Activated naive CD8-positive, alpha-beta T cell treated with anti-CD3 and anti-CD28 coated beads, Interleukin-2, amount 10 ng/mL, durations not matched to agents 7 days and 5 days (primary cell): ENCODE results near the gene CTXN2. TPM values are rescaled to one million over a fixed set of nuclear protein-coding genes. Genes with fewer than 3 reads are reported as not detected.

Experiments used
- ATAC-seq: fragments of 150-1000 bp; cut with Tn5 transposase; one replicate; pipeline ENCODE4 v1.10.0; 2021; ENCODE audit warnings: low read depth, moderate library complexity
- POLR2A ChIA-PET: fragments of 350-600 bp; sonication (Branson Sonifier 250); formaldehyde crosslinking; loops from one replicate; lab custom pipeline; 2021; ENCODE audit warnings: antibody characterized with exemption; lab: Charles Lee
- DNase-seq: peaks from one replicate; pipeline ENCODE4 v3.0.0; 2021
- H3K27ac Mint-ChIP-seq: one replicate; pipeline ENCODE4 v1.8.0; 2022; ENCODE audit warnings: mild to moderate bottlenecking, mixed read lengths
- H3K27me3 Mint-ChIP-seq: one replicate; pipeline ENCODE4 v1.8.0; 2022; ENCODE audit warnings: mild to moderate bottlenecking, moderate library complexity, mixed read lengths
- H3K36me3 Mint-ChIP-seq: one replicate; pipeline ENCODE4 v1.8.0; 2021; ENCODE audit warnings: mild to moderate bottlenecking, mixed read lengths
- H3K4me1 Mint-ChIP-seq: one replicate; pipeline ENCODE4 v1.8.0; 2021; ENCODE audit warnings: mixed read lengths
- H3K4me3 Mint-ChIP-seq: one replicate; pipeline ENCODE4 v1.8.0; 2022; ENCODE audit warnings: mild to moderate bottlenecking, moderate library complexity, mixed read lengths
- H3K9me3 Mint-ChIP-seq: one replicate; pipeline ENCODE4 v1.8.0; 2021; ENCODE audit warnings: mixed read lengths
- total RNA-seq, 2 experiments: library from RNA; stranded (reverse); gene quantifications; one replicate each; pipeline ENCODE4 v1.2.3, GENCODE V29; 2021

The CTXN2 gene
- total RNA-seq = not detected

DNA sequence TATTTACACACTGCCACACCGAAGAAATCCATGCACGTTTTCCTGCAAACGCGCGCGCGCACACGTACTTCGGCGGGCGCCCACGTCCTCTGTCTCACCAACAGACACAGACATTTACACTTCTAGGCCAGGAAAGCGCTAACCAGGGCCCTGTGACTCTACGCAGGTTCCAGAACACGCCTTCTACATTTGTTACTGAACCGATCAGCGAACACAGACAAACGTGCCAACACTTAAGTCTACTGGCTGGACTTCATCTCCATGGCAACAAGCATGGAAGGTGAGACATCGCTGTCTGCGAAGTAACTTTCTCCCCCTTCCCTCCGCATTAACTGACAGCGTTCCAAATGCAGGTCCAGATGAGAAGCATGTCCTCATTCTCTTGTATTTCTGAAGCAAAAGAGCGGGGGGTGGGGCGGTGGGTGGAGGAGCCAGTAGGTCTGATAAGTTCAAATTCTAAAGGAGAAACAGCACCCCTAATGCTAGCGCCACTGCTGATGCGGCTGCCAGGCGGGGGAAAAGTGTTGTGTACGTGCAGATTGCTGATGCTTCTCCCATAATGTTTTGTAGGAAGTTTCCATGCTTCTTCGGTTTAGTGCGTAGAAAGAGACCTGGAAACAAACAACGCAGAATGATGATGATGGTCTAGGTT, at the start of gene CTXN2:
Gene CTXN2, plus strand, starts transcription at position 92 of the 652 bp plus-strand sequence. CDS start 9,636 bp downstream, outside the sequence.
- Mint-ChIP-seq H3K27ac (no peak within 1 kb of the TSS), H3K4me1 (peaks cover 5% of the 10 kb centered on the region), H3K4me3 (no peak within 1 kb of the TSS), H3K9me3 (no peaks in the 10 kb centered on the region), H3K27me3 (peaks cover 31% of the 10 kb centered on the region), H3K36me3 (no peaks in the 10 kb centered on the region)
- ATAC-seq (no peak), DNase-seq (no peak)
- POLR2A ChIA-PET = no interaction called here

DNA sequence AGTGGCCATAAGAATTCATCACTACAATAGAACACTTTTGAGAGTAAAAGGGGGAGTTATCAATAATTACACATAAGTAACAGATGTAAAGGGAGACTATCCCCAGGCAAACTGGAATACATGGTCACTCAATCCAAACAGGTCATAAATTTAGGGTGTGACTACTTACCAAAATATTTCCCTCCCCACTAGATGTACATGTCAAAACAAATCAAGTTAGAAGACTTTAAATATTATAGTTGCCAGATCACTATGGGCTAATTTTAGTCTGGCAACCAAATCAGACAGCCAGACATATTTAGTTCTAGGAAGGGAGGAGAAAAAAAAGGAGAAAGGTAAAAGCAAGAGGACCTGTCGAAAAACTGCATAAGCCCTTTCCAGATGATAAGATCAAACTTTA, 47.6 kb upstream of the CTXN2 start:
- peaks cover 20% of the 10 kb centered on the region for H3K36me3 Mint-ChIP-seq
- POLR2A ChIA-PET = no interaction called here
- H3K9me3 Mint-ChIP-seq = no peaks in the 10 kb centered on the region
- no peaks in the 10 kb centered on the region for H3K27me3 Mint-ChIP-seq
- H3K4me1 Mint-ChIP-seq = peaks cover 6% of the 10 kb centered on the region
- H3K4me3 Mint-ChIP-seq = no peak overlapping the region
- H3K27ac Mint-ChIP-seq = no peak overlapping the region
- DNase-seq (no peak), ATAC-seq (no peak)

DNA sequence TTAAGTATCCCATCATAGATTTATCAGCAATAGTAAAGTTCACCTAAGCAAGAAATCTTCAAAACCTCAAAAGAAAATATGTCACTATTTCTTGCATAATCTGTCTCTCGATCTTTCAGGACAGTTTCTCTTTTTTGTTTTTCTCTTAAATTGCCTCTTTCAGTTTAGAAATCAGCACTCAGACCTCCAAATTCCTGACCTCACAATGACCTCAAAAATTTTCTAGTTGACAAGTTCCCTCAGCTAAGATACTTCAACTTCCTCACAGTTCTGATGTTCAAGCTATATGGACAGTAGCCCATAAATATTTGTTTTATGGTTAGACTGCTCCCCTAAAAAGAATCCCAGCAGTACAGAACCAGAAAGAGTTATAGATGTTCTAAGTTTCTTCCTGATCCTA, 46.6 kb upstream of the CTXN2 start:
- Mint-ChIP-seq H3K36me3 (peaks cover 23% of the 10 kb centered on the region), H3K4me3 (no peak overlapping the region), H3K9me3 (no peaks in the 10 kb centered on the region), H3K4me1 (peaks cover 6% of the 10 kb centered on the region), H3K27ac (no peak overlapping the region), H3K27me3 (no peaks in the 10 kb centered on the region)
- ATAC-seq (no peak), DNase-seq (no peak)
- POLR2A ChIA-PET = no interaction called here

DNA sequence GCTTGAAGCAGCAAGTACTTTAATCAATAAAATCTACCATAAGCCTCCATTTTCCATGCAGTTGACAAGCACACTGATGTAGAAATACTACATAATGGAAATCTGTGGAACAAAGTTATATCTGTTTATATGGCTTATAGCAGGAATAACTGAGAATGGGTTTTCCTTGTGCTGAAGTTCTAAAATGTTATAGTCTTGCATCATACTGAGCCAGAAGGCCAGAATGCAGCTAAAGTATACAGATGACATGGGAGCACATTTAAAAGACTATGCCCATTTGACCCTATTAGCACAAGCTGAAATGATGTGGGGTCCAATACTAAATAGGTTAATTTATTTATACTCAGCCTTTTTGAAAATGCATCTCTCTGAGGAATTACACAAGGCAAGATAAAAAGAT, 45.5 kb upstream of the CTXN2 start:
- H3K4me3 Mint-ChIP-seq = no peak overlapping the region
- no peaks in the 10 kb centered on the region for H3K27me3 Mint-ChIP-seq
- POLR2A ChIA-PET = no interaction called here
- peaks cover 6% of the 10 kb centered on the region for H3K4me1 Mint-ChIP-seq
- H3K36me3 Mint-ChIP-seq = peaks cover 25% of the 10 kb centered on the region
- ATAC-seq = no peak
- H3K27ac Mint-ChIP-seq = no peak overlapping the region
- H3K9me3 Mint-ChIP-seq = no peaks in the 10 kb centered on the region
- no peak for DNase-seq

DNA sequence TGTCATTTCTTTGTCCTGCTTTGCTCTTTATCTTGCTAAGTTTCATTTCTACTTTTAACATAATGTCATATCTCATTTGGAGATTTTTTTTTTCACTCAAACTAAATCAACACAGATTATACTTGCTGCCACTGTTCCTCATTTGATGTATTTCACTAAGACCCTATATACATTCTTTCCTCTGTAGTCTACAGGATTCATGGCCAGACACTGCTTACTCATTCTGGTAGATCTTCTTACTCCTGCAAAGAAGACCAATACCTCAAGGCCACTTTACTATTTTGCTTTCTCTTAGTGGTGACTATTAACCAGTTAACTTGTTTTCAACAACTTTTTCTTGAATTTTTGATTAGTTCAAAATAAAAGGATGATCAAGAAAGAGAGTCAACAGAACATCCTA, 44.1 kb upstream of the CTXN2 start:
- POLR2A ChIA-PET = no interaction called here
- Mint-ChIP-seq H3K4me3 (no peak overlapping the region), H3K27ac (no peak overlapping the region), H3K27me3 (no peaks in the 10 kb centered on the region), H3K36me3 (peaks cover 31% of the 10 kb centered on the region), H3K4me1 (peaks cover 6% of the 10 kb centered on the region), H3K9me3 (no peaks in the 10 kb centered on the region)
- DNase-seq (no peak), ATAC-seq (no peak)

DNA sequence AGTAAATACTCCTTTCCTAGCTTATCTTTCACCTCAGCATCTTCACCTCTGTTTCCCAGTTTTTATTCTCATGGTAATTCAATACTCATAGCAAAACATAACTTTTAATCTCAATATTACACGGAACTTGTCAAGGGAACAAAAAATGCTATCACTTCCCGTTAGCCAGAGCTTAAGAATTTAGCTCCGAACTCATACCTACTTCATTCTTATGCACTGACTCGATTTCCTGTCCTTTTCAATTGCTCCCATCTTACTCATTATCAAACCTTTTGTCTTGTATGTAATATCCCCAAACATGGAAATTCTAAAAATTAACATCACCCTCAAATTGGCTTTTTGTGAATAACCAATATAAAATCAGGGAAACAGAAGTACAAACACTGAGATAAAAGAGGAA, 41.6 kb upstream of the CTXN2 start:
- no peaks in the 10 kb centered on the region for H3K27me3 Mint-ChIP-seq
- ATAC-seq = no peak
- H3K36me3 Mint-ChIP-seq = peaks cover 24% of the 10 kb centered on the region
- no peak overlapping the region for H3K4me3 Mint-ChIP-seq
- no peak overlapping the region for H3K27ac Mint-ChIP-seq
- POLR2A ChIA-PET = no interaction called here
- no peak for DNase-seq
- H3K4me1 Mint-ChIP-seq = peaks cover 2% of the 10 kb centered on the region
- H3K9me3 Mint-ChIP-seq = no peaks in the 10 kb centered on the region

DNA sequence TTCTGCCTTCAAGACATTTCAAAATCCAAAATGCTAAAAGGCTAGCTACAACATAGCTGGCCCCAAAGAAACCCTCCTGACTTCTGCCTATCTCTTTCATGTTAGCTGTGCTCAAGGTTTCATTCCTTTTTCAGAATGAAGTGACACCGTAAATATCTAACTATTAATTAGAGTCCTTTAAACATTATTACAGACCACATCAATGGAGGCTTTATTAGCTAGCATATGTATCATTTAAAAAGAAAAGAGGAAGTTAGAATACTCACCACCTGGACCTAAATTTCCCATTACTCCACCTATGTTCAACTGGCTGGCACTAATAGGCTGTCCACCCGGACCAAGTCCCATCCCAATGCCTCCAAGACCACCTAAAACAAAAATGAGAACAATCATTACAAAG, 37.9 kb upstream of the CTXN2 start:
- Mint-ChIP-seq H3K27ac (no peak overlapping the region), H3K9me3 (no peaks in the 10 kb centered on the region), H3K27me3 (no peaks in the 10 kb centered on the region), H3K4me1 (no peaks in the 10 kb centered on the region), H3K4me3 (no peak overlapping the region), H3K36me3 (peaks cover 24% of the 10 kb centered on the region)
- ATAC-seq (no peak), DNase-seq (no peak)
- POLR2A ChIA-PET = no interaction called here

DNA sequence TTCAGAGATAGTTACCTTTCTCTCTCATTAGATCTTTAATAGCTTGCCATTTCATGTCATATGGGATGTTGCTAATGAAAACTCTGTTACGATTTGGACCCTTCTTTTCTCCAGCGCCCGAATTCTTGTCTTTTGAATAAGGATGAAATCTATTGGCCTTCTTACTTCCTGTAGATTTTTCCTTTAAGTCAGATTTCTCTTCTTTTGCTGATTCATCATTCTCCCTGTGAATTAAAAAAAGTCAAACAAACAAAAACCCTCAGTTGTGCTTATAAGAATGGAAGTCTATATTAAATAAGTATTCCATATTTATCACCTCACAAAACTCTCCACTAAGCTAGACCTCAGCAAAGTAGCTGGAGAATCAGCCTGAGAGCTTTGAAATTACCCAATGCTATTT, 22.8 kb upstream of the CTXN2 start:
- Mint-ChIP-seq H3K27me3 (no peaks in the 10 kb centered on the region), H3K4me3 (no peak overlapping the region), H3K4me1 (peaks cover 3% of the 10 kb centered on the region), H3K9me3 (peaks cover 3% of the 10 kb centered on the region), H3K36me3 (peaks cover 25% of the 10 kb centered on the region), H3K27ac (no peak overlapping the region)
- POLR2A ChIA-PET = no interaction called here
- no peak for DNase-seq
- no peak for ATAC-seq

DNA sequence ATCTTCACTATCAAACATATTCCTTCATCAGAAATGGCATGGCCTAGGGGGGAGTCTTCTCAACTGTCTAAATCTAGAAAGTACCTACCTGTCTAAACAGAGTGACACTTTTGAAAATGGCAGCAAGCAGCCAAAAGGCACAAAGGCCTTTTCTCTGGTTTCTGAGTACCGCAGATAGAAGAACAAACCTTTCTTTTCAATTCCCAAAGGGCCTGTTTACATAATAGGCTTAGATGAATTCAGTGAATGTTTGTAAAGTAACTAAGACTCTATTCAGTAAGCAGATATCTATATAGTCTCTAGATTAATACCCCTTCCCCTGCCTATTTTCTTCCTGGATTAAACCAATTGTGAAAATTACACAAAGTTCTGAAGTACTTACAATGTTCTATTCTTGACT, 20.5 kb upstream of the CTXN2 start:
- ATAC-seq = no peak
- H3K4me3 Mint-ChIP-seq = no peak overlapping the region
- peaks cover 6% of the 10 kb centered on the region for H3K9me3 Mint-ChIP-seq
- no peak for DNase-seq
- no peaks in the 10 kb centered on the region for H3K27me3 Mint-ChIP-seq
- POLR2A ChIA-PET = no interaction called here
- H3K4me1 Mint-ChIP-seq = peaks cover 11% of the 10 kb centered on the region
- peaks cover 37% of the 10 kb centered on the region for H3K36me3 Mint-ChIP-seq
- no peak overlapping the region for H3K27ac Mint-ChIP-seq

DNA sequence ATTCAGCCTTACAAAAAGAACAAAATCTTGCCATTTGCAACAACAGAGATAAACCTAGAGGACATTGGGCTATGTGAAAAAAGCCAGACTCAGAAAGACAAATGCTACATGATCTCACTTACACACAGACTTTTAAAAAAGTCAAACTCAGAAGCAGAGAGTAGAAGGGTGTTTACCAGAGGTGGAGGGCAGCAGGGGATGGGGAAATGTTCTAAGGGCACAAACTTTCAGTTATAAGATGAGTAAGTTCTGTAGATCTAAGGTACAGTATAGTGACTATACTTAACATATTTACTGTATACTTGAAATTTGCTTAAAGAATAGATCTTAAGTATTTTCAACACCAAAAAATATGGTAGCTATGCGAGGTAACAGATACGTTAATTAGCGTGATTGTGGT, 16.3 kb upstream of the CTXN2 start:
- ATAC-seq = no peak
- no peaks in the 10 kb centered on the region for H3K27me3 Mint-ChIP-seq
- no peak overlapping the region for H3K4me3 Mint-ChIP-seq
- peaks cover 21% of the 10 kb centered on the region for H3K4me1 Mint-ChIP-seq
- peaks cover 6% of the 10 kb centered on the region for H3K9me3 Mint-ChIP-seq
- DNase-seq = no peak
- POLR2A ChIA-PET = no interaction called here
- peaks cover 20% of the 10 kb centered on the region for H3K36me3 Mint-ChIP-seq
- no peak overlapping the region for H3K27ac Mint-ChIP-seq

DNA sequence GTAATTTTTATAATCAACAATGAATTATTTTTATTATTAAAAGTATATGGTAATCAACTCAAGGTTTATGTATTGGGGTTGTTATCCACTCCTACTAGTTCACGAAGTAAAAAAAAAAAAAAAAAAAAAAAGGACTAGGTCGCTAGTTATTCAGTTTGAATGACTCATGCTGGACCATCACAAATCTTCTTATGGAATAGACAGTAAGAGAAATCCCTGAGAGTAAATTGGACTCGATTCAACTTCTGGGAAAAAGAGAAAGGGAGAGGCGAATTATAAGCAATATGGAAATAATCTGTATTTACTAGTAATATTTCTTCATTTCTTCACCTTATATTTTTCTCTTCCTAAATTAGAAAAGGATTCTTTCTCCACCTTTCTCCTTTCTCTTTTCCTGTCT, 15.4 kb upstream of the CTXN2 start:
- Mint-ChIP-seq H3K27ac (no peak overlapping the region), H3K27me3 (peaks cover 5% of the 10 kb centered on the region), H3K4me1 (peaks cover 21% of the 10 kb centered on the region), H3K9me3 (peaks cover 6% of the 10 kb centered on the region), H3K36me3 (peaks cover 20% of the 10 kb centered on the region), H3K4me3 (no peak overlapping the region)
- no peak for ATAC-seq
- DNase-seq = no peak
- POLR2A ChIA-PET = no interaction called here

DNA sequence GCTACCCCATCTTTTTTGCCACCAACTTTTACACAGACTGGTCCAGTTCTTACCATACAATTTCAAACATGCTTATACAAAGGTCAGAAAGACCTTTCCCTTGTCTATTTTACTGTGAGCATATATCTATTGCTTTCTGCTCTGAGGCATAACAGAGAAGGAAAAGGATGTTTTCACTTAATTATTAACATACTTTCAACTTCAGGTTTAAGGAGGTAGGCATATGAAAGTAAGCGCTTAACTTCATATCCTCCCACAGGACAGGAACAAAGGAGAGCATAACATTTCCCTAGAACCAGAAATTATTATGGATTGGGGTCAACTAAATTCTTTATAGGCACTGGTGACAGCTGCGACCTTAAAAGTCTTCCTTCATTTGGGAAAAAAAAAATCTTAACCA, 14.5 kb upstream of the CTXN2 start:
- H3K4me3 Mint-ChIP-seq = peak overlapping the region; percentile 91
- POLR2A ChIA-PET = interaction anchor here (1.0 to 1.3 kb wide), 3 partner anchors 10 to 154 kb away, joined by 3 to 4 read pairs (median 3); no protein-coding TSS in a partner anchor
- ATAC-seq (no peak), DNase-seq (no peak)
- H3K27me3 Mint-ChIP-seq = peaks cover 8% of the 10 kb centered on the region
- peaks cover 21% of the 10 kb centered on the region for H3K4me1 Mint-ChIP-seq
- peaks cover 6% of the 10 kb centered on the region for H3K9me3 Mint-ChIP-seq
- H3K36me3 Mint-ChIP-seq = peaks cover 18% of the 10 kb centered on the region
- no peak overlapping the region for H3K27ac Mint-ChIP-seq

DNA sequence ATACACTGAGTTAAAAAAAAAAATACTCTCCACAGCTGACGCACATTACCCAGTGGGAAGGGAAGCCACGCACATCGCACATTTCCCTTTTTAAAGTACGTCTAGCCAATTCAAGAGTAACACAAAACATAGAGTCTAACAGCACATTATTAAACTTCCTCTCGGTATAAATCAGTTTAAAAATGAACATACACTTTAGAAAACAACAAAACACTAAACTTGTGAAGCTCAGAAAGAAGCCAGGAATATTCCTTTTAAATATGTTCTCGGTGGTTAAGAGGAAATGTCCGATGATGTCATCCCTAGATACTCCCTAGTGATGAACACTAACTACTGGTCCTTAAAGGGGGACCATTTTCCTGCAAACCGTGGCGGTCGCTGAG, 14.1 kb upstream of the CTXN2 start:
- POLR2A ChIA-PET = interaction anchor here (1.0 to 1.6 kb wide), 4 partner anchors 10 to 155 kb away, joined by 3 to 9 read pairs (median 4); partner anchors contain the start of gene DUT
- Mint-ChIP-seq H3K9me3 (peaks cover 7% of the 10 kb centered on the region), H3K4me1 (peaks cover 21% of the 10 kb centered on the region), H3K27ac (peak overlapping the region; percentile 80), H3K36me3 (peaks cover 14% of the 10 kb centered on the region), H3K4me3 (peak overlapping the region; percentile 91), H3K27me3 (peaks cover 9% of the 10 kb centered on the region)
- DNase-seq (no peak), ATAC-seq (peak; percentile 58)
